Choroid plexus epithelial cell (primary cell): ENCODE data around the gene IGSF9B.

Experiments
- DNase-seq: peaks from one replicate; pipeline ENCODE4 v3.0.0-alpha.2; 2010; ENCODE audit warnings: low read depth
- H3K4me3 ChIP-seq: 2 replicates; pipeline ENCODE4 v1.5.1; 2011; ENCODE audit warnings: low read depth, mild to moderate bottlenecking, control low read depth, low read length, moderate library complexity
- CTCF ChIP-seq: conservative IDR thresholded peaks from 2 replicates; pipeline ENCODE4 v1.5.1; 2011; ENCODE audit warnings: low read depth, mild to moderate bottlenecking, control low read depth, inconsistent platforms, low read length, moderate library complexity

The IGSF9B gene

GRCh38 chr11:133892126-133892525, 64.6 kb downstream of the IGSF9B start:
- no peak overlapping the region for H3K4me3 ChIP-seq
- no peak for DNase-seq
- TF ChIP-seq CTCF: no peak

DNA sequence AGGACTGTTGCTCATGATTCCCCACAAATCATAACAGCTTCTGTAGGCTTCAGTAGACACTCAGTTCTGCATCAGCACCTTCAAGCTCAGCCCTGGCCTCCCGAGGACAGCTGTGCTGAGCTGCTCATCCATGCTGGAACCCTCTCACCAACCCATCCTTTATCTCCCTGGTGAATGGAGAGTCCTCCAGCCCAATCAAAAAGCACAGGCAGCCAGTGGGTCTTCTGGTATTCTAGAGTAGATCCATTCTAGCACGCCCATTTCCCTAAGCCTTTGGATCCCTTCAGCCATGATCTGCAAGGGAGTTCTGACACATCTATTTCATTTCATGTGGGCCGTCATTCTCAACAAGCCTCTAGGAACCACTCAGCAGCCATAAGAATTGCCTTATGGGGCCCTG, 66.9 kb downstream of the IGSF9B start:
- no peak for DNase-seq
- TF ChIP-seq CTCF: no peak
- no peak overlapping the region for H3K4me3 ChIP-seq

DNA sequence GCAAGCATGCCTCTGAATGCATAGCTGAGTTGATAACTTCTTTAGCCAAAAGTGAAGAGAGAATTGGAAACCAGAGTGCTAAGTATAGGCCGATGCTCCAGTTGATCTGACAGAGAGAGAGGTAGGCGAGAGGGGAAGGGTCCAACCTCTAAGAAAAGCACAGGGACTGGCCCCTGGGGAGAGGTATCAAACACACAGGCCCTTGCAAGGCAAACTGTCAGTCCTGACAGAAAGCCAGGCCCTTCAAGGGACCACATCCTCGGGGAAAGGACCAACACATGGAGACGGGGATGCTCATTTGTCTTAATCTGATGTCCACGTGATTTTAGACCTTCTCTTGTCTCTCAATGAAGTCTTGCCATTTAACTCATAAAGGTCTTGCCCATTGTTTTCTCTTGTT, 67.6 kb downstream of the IGSF9B start:
- H3K4me3 ChIP-seq: no peak overlapping the region
- TF ChIP-seq CTCF: no peak
- no peak for DNase-seq

- H3K4me3 ChIP-seq: no peak overlapping the region
Measured at GRCh38 chr11:133887692-133888332, 69.0 kb downstream of the IGSF9B start.

DNA sequence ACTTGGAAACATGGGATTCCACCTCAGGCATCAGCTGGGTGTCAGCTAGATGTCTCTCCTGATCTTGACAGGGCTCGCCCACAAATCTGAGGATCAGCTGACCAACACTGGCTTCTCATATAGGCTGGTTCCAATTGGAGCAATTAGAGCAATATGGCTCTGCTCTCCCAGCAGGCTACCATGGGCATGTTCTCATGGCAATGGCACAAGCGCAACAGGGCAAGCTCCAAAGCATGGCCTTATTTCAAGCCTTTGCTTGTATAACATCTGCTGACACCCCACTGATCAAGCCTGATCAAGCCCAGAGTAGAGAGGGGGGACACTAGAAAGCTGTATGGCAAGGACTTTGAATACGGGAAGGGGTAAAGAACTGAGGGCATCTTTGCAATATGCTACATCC, 70.7 kb downstream of the IGSF9B start:
- TF ChIP-seq CTCF: no peak

More at GRCh38 chr11:133887692-133888332, 69.0 kb downstream of the IGSF9B start:
- no peak for DNase-seq
- no peak for TF ChIP-seq CTCF

GRCh38 chr11:133872160-133872559, 84.6 kb downstream of the IGSF9B start:
- no peak for DNase-seq

More for the DNA sequence above, 70.7 kb downstream of the IGSF9B start:
- no peak overlapping the region for H3K4me3 ChIP-seq
- DNase-seq: no peak

More at GRCh38 chr11:133872160-133872559, 84.6 kb downstream of the IGSF9B start:
- H3K4me3 ChIP-seq: no peak overlapping the region
- no peak for TF ChIP-seq CTCF
